ENCODE measurements around the gene ELP2.

- no peak for TF ChIP-seq POLR2A (IDR thresholded peaks at IDR 0.05; ENCODE audit: control extremely low read depth in 1 of 2, low read depth in 2 of 2, low read length in 2 of 2)
- TF ChIP-seq KDM5A (IDR thresholded peaks at IDR 0.05; ENCODE audit: low read length): no peak
- TF ChIP-seq GABPA (IDR thresholded peaks at IDR 0.05; ENCODE audit: borderline replicate concordance, insufficient read depth, low read length): no peak
- TF ChIP-seq CTCF (IDR thresholded peaks at IDR 0.05; ENCODE audit: control extremely low read depth in 1 of 3, insufficient read depth in 1 of 3, low read depth in 1 of 3, low read length in 3 of 3): no peak
- TF ChIP-seq JUND (IDR thresholded peaks at IDR 0.05; ENCODE audit: low read length): no peak
- TF ChIP-seq, protein P1, sequence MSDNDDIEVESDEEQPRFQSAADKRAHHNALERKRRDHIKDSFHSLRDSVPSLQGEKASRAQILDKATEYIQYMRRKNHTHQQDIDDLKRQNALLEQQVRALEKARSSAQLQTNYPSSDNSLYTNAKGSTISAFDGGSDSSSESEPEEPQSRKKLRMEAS (IDR thresholded peaks at IDR 0.05): no peak
- TF ChIP-seq EGR1 (IDR thresholded peaks at IDR 0.05; ENCODE audit: borderline replicate concordance, low read depth, low read length): no peak
- no peak for TF ChIP-seq SP4 (IDR thresholded peaks at IDR 0.05; ENCODE audit: low read length)
- TF ChIP-seq TCF12 (IDR thresholded peaks at IDR 0.05; ENCODE audit: low read depth, low read length): no peak
- TF ChIP-seq, protein P2, sequence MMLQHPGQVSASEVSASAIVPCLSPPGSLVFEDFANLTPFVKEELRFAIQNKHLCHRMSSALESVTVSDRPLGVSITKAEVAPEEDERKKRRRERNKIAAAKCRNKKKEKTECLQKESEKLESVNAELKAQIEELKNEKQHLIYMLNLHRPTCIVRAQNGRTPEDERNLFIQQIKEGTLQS (IDR thresholded peaks at IDR 0.05; ENCODE audit: insufficient read depth, low read depth, low read length): no peak
- TF ChIP-seq SP1 (IDR thresholded peaks at IDR 0.05; ENCODE audit: low read depth, low read length): no peak
- no peak for TF ChIP-seq PHF8 (conservative IDR thresholded peaks at IDR 0.05; ENCODE audit: low read depth, low read length)
- TF ChIP-seq RAD21 (IDR thresholded peaks at IDR 0.05 in 1 of 2, conservative IDR thresholded peaks at IDR 0.05 in 1 of 2; ENCODE audit: low read depth in 2 of 2, low read length in 2 of 2): no peak
- TF ChIP-seq RFX5 (IDR thresholded peaks at IDR 0.05; ENCODE audit: borderline replicate concordance, low read depth, low read length): no peak
Measured at GRCh38 chr18:36229188-36229587, 99.5 kb downstream of the ELP2 start.
